ENCODE data around the gene FAM168B. TPM values are rescaled to one million over a fixed set of nuclear protein-coding genes. Genes with fewer than 3 reads are reported as not detected.

FAM168B gene
- polyA plus RNA-seq, 1 experiment: 84.3 TPM

- no peak for DNase-seq (ENCODE audit: low read depth, low spot score)
- Histone ChIP-seq H3K27me3 (ENCODE audit: control insufficient read depth, insufficient read depth, low read length) (no peaks in the 10 kb centered on the region), H3K4me3 (ENCODE audit: low read depth, low read length) (no peak overlapping the region), H3K9me3 (ENCODE audit: control insufficient read depth, insufficient read depth, low read length) (no peaks in the 10 kb centered on the region; the same call in 1 of the 2 replicates), H3K27ac (ENCODE audit: low read depth, low read length) (no peak overlapping the region)
- CTCF ChIA-PET: no interaction called here
- POLR2A ChIA-PET: no interaction called here
- TF ChIP-seq CTCF (IDR thresholded peaks at IDR 0.05; ENCODE audit: low read depth, low read length): no peak
These were observed 46.2 kb downstream of the FAM168B start for GRCh38 chr2:131046918-131047652.

GRCh38 chr2:131046028-131046917 lies 47.0 kb downstream of the FAM168B start:
- POLR2A ChIA-PET: no interaction called here
- no peak for DNase-seq (ENCODE audit: low read depth, low spot score)
- Histone ChIP-seq H3K27me3 (ENCODE audit: control insufficient read depth, insufficient read depth, low read length) (no peaks in the 10 kb centered on the region), H3K4me3 (ENCODE audit: low read depth, low read length) (no peak overlapping the region), H3K27ac (ENCODE audit: low read depth, low read length) (no peak overlapping the region), H3K9me3 (ENCODE audit: control insufficient read depth, insufficient read depth, low read length) (no peaks in the 10 kb centered on the region; the same call in 1 of the 2 replicates)
- CTCF ChIA-PET: no interaction called here
- TF ChIP-seq CTCF (IDR thresholded peaks at IDR 0.05; ENCODE audit: low read depth, low read length): no peak

- POLR2A ChIA-PET: no interaction called here
- no peak overlapping the region for H3K4me3 ChIP-seq (ENCODE audit: low read depth, low read length)
- no peak for TF ChIP-seq CTCF (IDR thresholded peaks at IDR 0.05; ENCODE audit: low read depth, low read length)
- CTCF ChIA-PET: no interaction called here
- H3K27me3 ChIP-seq (ENCODE audit: control insufficient read depth, insufficient read depth, low read length): peaks cover 5% of the 10 kb centered on the region
- no peak for DNase-seq (ENCODE audit: low read depth, low spot score)
- H3K27ac ChIP-seq (ENCODE audit: low read depth, low read length): no peak overlapping the region
- no peaks in the 10 kb centered on the region; the same call in 1 of the 2 replicates for H3K9me3 ChIP-seq (ENCODE audit: control insufficient read depth, insufficient read depth, low read length)
These were observed 47.8 kb downstream of the FAM168B start for GRCh38 chr2:131045286-131046027.

- ChIA-PET POLR2A (no interaction called here), CTCF (no interaction called here)
- TF ChIP-seq CTCF (IDR thresholded peaks at IDR 0.05; ENCODE audit: low read depth, low read length): no peak
- no peak for DNase-seq (ENCODE audit: low read depth, low spot score)
- Histone ChIP-seq H3K9me3 (ENCODE audit: control insufficient read depth, insufficient read depth, low read length) (no peaks in the 10 kb centered on the region; the same call in 1 of the 2 replicates), H3K27me3 (ENCODE audit: control insufficient read depth, insufficient read depth, low read length) (peaks cover 9% of the 10 kb centered on the region), H3K4me3 (ENCODE audit: low read depth, low read length) (no peak overlapping the region), H3K27ac (ENCODE audit: low read depth, low read length) (no peak overlapping the region)
These were observed 48.5 kb downstream of the FAM168B start for GRCh38 chr2:131044757-131045150.
